Measurements from ENCODE around the gene FAM210A.

- no peak for TF ChIP-seq CTCF (conservative IDR thresholded peaks at IDR 0.05)
- TF ChIP-seq EZH2 (IDR thresholded peaks at IDR 0.05; ENCODE audit: low read depth): no peak
These were observed 105.4 kb downstream of the FAM210A start for GRCh38 chr18:13620818-13621445.
